ENCODE results near the gene RPTN.
"Not testable (repeated sequence)": the region's sequence is repeated elsewhere in the genome, so short reads cannot be mapped to it uniquely, and the experiment has no call there.

Gene RPTN

GRCh38 chr1:152145769-152146168 lies 13.3 kb downstream of the RPTN start:
- Histone ChIP-seq H3K9ac (ENCODE audit: insufficient read length, low read depth) (no peak overlapping the region), H3K27me3 (ENCODE audit: insufficient read depth, insufficient read length) (no peaks in the 10 kb centered on the region), H3K4me1 (ENCODE audit: insufficient read depth, insufficient read length) (no peaks in the 10 kb centered on the region), H3K36me3 (ENCODE audit: insufficient read depth, insufficient read length, low read length) (no peaks in the 10 kb centered on the region), H3K4me3 (ENCODE audit: insufficient read length, low read depth) (no peak overlapping the region), H3K9me3 (ENCODE audit: insufficient read depth, low read length) (peaks cover 36% of the 10 kb centered on the region)
- TF ChIP-seq SUZ12 (IDR thresholded peaks at IDR 0.05; ENCODE audit: extremely low read depth, insufficient read depth, insufficient read length) (no peak), ZNF274 (IDR thresholded peaks at IDR 0.05; ENCODE audit: low read depth, low read length) (no peak), YY1 (IDR thresholded peaks at IDR 0.05; ENCODE audit: insufficient read depth, insufficient read length) (no peak)
- DNase-seq (ENCODE audit: low read depth, low spot score): no peak

DNA sequence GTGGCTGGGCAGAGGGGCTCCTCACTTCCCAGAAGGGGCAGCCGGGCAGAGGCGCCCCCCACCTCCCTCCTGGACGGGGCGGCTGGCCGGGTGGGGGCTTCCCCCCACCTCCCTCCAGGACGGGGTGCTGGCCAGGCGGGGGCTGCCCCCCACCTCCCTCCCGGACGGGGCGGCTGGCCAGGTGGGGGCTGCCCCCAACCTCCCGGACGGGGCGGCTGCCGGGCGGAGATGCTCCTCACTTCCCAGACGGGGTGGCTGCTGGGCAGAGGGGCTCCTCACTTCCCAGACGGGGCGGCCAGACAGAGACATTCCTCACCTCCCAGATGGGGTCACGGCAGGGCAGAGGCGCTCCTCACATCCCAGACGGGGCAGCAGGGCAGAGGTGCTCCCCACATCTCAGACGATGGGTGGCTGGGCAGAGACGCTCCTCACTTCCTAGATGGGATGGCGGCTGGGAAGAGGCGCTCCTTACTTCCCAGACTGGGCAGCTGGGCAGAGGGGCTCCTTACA lies 14.3 kb downstream of the RPTN start:
- not testable (repeated sequence) for H3K4me1 ChIP-seq (ENCODE audit: insufficient read depth, insufficient read length); H3K4me3 ChIP-seq (ENCODE audit: insufficient read length, low read depth); H3K27me3 ChIP-seq (ENCODE audit: insufficient read depth, insufficient read length); H3K9ac ChIP-seq (ENCODE audit: insufficient read length, low read depth); H3K36me3 ChIP-seq (ENCODE audit: insufficient read depth, insufficient read length, low read length); DNase-seq (ENCODE audit: low read depth, low spot score)
- peaks cover 36% of the 10 kb centered on the region for H3K9me3 ChIP-seq (ENCODE audit: insufficient read depth, low read length)

DNA sequence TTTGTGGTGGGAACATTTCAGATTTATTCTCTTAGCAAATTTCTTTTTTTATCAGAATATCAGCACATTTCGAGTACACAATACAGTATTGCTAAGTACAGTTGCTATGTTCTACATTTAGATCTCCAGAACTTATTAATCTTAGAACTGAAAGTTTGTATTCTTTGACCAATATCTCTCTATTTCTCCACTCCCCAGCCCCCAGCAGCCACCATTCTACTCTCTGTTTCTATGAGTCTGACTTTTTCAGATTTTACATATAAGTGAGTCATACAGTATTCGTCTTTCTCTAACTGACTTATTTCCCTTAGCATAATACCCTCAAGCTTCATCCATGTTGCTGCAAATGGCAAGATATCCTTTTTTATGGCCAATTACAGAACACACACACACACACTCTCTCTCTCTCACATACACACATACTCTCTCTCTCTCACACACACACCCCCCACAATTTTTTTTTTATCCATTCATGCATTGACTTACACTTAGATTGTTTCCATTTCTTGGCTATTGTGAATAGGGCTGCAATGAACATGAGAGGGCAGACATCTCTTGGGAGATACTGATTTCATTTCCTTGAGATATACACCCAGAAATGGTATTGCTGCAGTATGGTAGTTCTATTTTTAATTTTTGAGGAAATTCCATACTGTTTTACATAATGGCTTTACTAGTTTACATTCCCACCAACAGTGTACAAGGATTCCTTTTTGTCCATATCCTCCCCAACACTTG lies 15.7 kb downstream of the RPTN start:
- no peak for DNase-seq (ENCODE audit: low read depth, low spot score)

GRCh38 chr1:152141971-152142584 lies 16.9 kb downstream of the RPTN start:
- Histone ChIP-seq H3K4me3 (ENCODE audit: insufficient read length, low read depth) (no peak overlapping the region), H3K9ac (ENCODE audit: insufficient read length, low read depth) (no peak overlapping the region), H3K9me3 (ENCODE audit: insufficient read depth, low read length) (peaks cover 14% of the 10 kb centered on the region; the same call in 1 of the 2 replicates), H3K4me1 (ENCODE audit: insufficient read depth, insufficient read length) (no peaks in the 10 kb centered on the region), H3K36me3 (ENCODE audit: insufficient read depth, insufficient read length, low read length) (no peaks in the 10 kb centered on the region), H3K27me3 (ENCODE audit: insufficient read depth, insufficient read length) (no peaks in the 10 kb centered on the region)
- TF ChIP-seq YY1 (IDR thresholded peaks at IDR 0.05; ENCODE audit: insufficient read depth, insufficient read length) (no peak), SUZ12 (IDR thresholded peaks at IDR 0.05; ENCODE audit: extremely low read depth, insufficient read depth, insufficient read length) (no peak), ZNF274 (IDR thresholded peaks at IDR 0.05; ENCODE audit: low read depth, low read length) (no peak)
- DNase-seq (ENCODE audit: low read depth, low spot score): peak; percentile 73

More for the DNA sequence above, 15.7 kb downstream of the RPTN start:
- Histone ChIP-seq H3K9me3 (ENCODE audit: insufficient read depth, low read length) (peaks cover 25% of the 10 kb centered on the region), H3K4me1 (ENCODE audit: insufficient read depth, insufficient read length) (no peaks in the 10 kb centered on the region), H3K27me3 (ENCODE audit: insufficient read depth, insufficient read length) (no peaks in the 10 kb centered on the region), H3K4me3 (ENCODE audit: insufficient read length, low read depth) (no peak overlapping the region), H3K9ac (ENCODE audit: insufficient read length, low read depth) (no peak overlapping the region), H3K36me3 (ENCODE audit: insufficient read depth, insufficient read length, low read length) (no peaks in the 10 kb centered on the region)
- TF ChIP-seq SUZ12 (IDR thresholded peaks at IDR 0.05; ENCODE audit: extremely low read depth, insufficient read depth, insufficient read length): no peak
- no peak for TF ChIP-seq ZNF274 (IDR thresholded peaks at IDR 0.05; ENCODE audit: low read depth, low read length)
- no peak for TF ChIP-seq YY1 (IDR thresholded peaks at IDR 0.05; ENCODE audit: insufficient read depth, insufficient read length)

- Histone ChIP-seq H3K4me3 (ENCODE audit: insufficient read length, low read depth) (no peak overlapping the region), H3K9me3 (ENCODE audit: insufficient read depth, low read length) (no peaks in the 10 kb centered on the region), H3K9ac (ENCODE audit: insufficient read length, low read depth) (no peak overlapping the region), H3K27me3 (ENCODE audit: insufficient read depth, insufficient read length) (no peaks in the 10 kb centered on the region), H3K36me3 (ENCODE audit: insufficient read depth, insufficient read length, low read length) (no peaks in the 10 kb centered on the region), H3K4me1 (ENCODE audit: insufficient read depth, insufficient read length) (no peaks in the 10 kb centered on the region)
- TF ChIP-seq SUZ12 (IDR thresholded peaks at IDR 0.05; ENCODE audit: extremely low read depth, insufficient read depth, insufficient read length) (no peak), YY1 (IDR thresholded peaks at IDR 0.05; ENCODE audit: insufficient read depth, insufficient read length) (no peak), ZNF274 (IDR thresholded peaks at IDR 0.05; ENCODE audit: low read depth, low read length) (no peak)
- no peak for DNase-seq (ENCODE audit: low read depth, low spot score)
Measured at GRCh38 chr1:152137215-152137614, 21.8 kb downstream of the RPTN start.

DNA sequence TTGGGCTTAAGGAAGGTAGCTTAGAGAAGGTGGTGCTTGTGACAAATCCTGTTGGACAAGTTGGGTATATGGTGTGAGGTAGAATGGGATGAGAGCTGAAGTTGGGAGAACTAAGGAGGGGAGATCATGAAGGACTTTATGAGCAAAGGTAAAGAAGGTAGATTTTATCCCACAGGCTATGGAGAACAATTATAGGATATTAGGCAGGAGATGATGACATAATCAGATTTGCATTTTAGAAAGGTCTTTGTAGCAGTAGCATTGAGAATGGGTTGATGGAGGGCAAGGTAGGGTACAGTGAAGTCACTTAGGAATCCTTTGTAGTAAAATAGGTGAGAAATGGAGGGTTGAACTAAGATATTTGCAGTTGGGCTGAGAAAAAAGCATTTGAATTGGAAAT lies 28.8 kb downstream of the RPTN start:
- H3K4me3 ChIP-seq (ENCODE audit: insufficient read length, low read depth): no peak overlapping the region
- H3K9me3 ChIP-seq (ENCODE audit: insufficient read depth, low read length): no peaks in the 10 kb centered on the region
- H3K36me3 ChIP-seq (ENCODE audit: insufficient read depth, insufficient read length, low read length): no peaks in the 10 kb centered on the region
- H3K4me1 ChIP-seq (ENCODE audit: insufficient read depth, insufficient read length): no peaks in the 10 kb centered on the region
- H3K27me3 ChIP-seq (ENCODE audit: insufficient read depth, insufficient read length): no peaks in the 10 kb centered on the region
- no peak overlapping the region for H3K9ac ChIP-seq (ENCODE audit: insufficient read length, low read depth)
- DNase-seq (ENCODE audit: low read depth, low spot score): no peak
- TF ChIP-seq ZNF274 (IDR thresholded peaks at IDR 0.05; ENCODE audit: low read depth, low read length): no peak
- TF ChIP-seq YY1 (IDR thresholded peaks at IDR 0.05; ENCODE audit: insufficient read depth, insufficient read length): no peak
- no peak for TF ChIP-seq SUZ12 (IDR thresholded peaks at IDR 0.05; ENCODE audit: extremely low read depth, insufficient read depth, insufficient read length)

DNA sequence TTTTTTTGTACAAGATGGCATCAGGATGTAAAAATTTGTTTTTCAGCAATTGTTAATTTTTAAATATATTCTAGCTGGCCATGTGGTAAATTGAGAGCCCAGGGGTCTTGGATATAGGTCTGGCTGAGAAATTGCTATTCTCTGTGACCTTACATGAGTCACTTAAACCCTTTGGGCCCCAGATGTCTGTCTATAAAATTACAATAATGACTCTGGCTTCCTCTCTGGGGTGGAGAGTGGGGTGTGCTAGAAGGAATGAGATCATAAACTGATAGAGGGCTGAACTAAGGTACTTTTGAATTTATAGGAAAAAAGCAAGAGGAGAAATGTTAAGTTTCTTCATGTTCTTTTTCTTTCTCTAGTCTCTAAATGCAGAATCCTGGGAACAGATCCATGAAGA lies 31.4 kb downstream of the RPTN start:
- Histone ChIP-seq H3K36me3 (ENCODE audit: insufficient read depth, insufficient read length, low read length) (no peaks in the 10 kb centered on the region), H3K9me3 (ENCODE audit: insufficient read depth, low read length) (no peaks in the 10 kb centered on the region), H3K4me1 (ENCODE audit: insufficient read depth, insufficient read length) (no peaks in the 10 kb centered on the region), H3K9ac (ENCODE audit: insufficient read length, low read depth) (no peak overlapping the region), H3K4me3 (ENCODE audit: insufficient read length, low read depth) (no peak overlapping the region), H3K27me3 (ENCODE audit: insufficient read depth, insufficient read length) (no peaks in the 10 kb centered on the region)
- TF ChIP-seq ZNF274 (IDR thresholded peaks at IDR 0.05; ENCODE audit: low read depth, low read length) (no peak), YY1 (IDR thresholded peaks at IDR 0.05; ENCODE audit: insufficient read depth, insufficient read length) (no peak)
- no peak for DNase-seq (ENCODE audit: low read depth, low spot score)

All from NT2/D1 (cell line).